Tibial nerve (tissue), 4 donors: ENCODE measurements around the gene RNF167. TPM values are rescaled to one million over a fixed set of nuclear protein-coding genes. Genes with fewer than 3 reads are reported as not detected.

ENCODE experiments used
- DNase-seq, 2 donors: peaks; one replicate each; pipeline ENCODE4 v3.0.0-alpha.2; 2019; ENCODE audit warnings: low spot score in 2 of 2
- H3K27ac ChIP-seq, 4 donors: fragments of 200-600 bp; sonication (generic) in 3 of 4; one replicate each; pipeline ENCODE4 v1.5.1; 2017 to 2019; ENCODE audit warnings: mild to moderate bottlenecking in 1 of 4
- H3K27me3 ChIP-seq, 2 donors: fragments of 200-600 bp; sonication (generic) in 1 of 2; one replicate each; pipeline versions ENCODE4 v1.5.1 to v1.6.0; 2017 to 2019
- H3K36me3 ChIP-seq, 3 donors: fragments of 200-600 bp; sonication (generic); one replicate each; pipeline ENCODE4 v1.5.1; 2018 to 2019
- H3K4me1 ChIP-seq, 4 donors: fragments of 200-600 bp; sonication (generic) in 3 of 4; one replicate each; pipeline ENCODE4 v1.5.1; 2017 to 2019
- H3K4me3 ChIP-seq, 4 donors: fragments of 200-600 bp; sonication (generic) in 3 of 4; one replicate each; pipeline ENCODE4 v1.5.1; 2017 to 2019; ENCODE audit warnings: mild to moderate bottlenecking in 1 of 4, moderate library complexity in 1 of 4
- H3K9me3 ChIP-seq, 4 donors: fragments of 200-600 bp; sonication (generic) in 3 of 4; one replicate each; pipeline ENCODE4 v1.5.1; 2017 to 2019
- EP300 ChIP-seq, 2 donors: sonication (generic); formaldehyde crosslinking; IDR thresholded peaks; one replicate each; pipeline ENCODE4 v1.6.1; 2017; ENCODE audit warnings: antibody characterized with exemption in 2 of 2, mild to moderate bottlenecking in 1 of 2
- POLR2A ChIP-seq, 2 donors: fragments of 450-650 bp; IDR thresholded peaks; one replicate each; pipeline ENCODE4 v1.6.1; 2017; ENCODE audit warnings: antibody characterized with exemption in 2 of 2, mild to moderate bottlenecking in 2 of 2, moderate library complexity in 2 of 2
- WGBS, 2 donors: methylation state at CpG; one replicate each; pipeline ENCODE4 v1.1.5; 2018; 5-methylcytosine and 5-hydroxymethylcytosine counted together
- total RNA-seq, 4 donors: library from RNA; depleted of rRNA; stranded (reverse); fragments of >200 nt; gene quantifications; one replicate each; pipeline ENCODE4 v1.1.0, GENCODE V29; 2016
- TF ChIP-seq, protein P1 (sequence below), 5 experiments: fragments of 200-600 bp in 3 of 5; fragments of 450-650 bp in 2 of 5; sonication (generic) in 3 of 5; IDR thresholded peaks; one replicate each; pipeline ENCODE4 v1.5.1; 2016 to 2019; ENCODE audit warnings: antibody characterized with exemption in 5 of 5, mild to moderate bottlenecking in 3 of 5, moderate library complexity in 2 of 5

RNF167 gene
- total RNA-seq, 4 donors from 2014 or later, result 45.0 to 55.0 (median 51.4) TPM

DNA sequence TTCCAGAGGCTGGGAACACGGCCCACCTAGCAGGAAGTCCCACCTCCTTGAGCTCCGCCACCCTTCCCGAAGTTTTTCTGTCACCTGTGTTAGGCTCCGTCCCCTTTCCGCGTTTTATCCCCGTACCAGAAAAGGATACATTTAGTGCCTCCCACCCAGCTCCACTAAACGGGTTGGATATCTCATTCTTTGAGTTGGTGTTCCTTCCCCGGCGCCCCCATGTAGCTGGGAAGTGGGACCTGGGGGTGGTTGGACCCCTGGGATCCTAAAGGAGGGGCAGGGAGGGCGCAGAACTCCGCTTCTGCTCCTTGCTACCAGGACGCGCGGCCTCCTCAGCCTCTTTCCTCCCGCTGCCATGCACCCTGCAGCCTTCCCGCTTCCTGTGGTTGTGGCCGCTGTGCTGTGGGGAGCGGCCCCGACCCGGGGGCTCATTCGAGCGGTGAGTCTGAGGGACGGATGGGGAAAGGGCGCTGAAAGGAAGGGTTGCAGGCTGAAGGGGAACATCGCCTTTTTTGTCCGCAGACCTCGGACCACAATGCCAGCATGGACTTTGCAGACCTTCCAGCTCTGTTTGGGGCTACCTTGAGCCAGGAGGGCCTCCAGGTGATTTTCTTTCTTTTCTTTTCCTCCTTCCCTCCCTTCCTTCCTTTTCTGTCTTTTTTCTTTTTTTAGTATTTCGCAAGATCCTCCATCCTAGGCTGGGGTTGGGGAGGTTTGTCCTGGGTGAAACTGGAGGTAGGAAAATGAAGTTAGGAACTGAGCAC lies 669 bp downstream of the RNF167 start:
- 1 to 2% methylated on average over 29 of the region's 29 CpGs for WGBS, 2 donors
- Histone ChIP-seq H3K27ac (peak overlapping the region; percentile 82 to 96 (median 90)), H3K9me3 (no peaks in the 10 kb centered on the region), H3K4me3 (peak overlapping the region; percentile 55 to 82 (median 68)), H3K4me1 (peaks cover 0 to 65% (median 36%) of the 10 kb centered on the region in 4 donors), H3K36me3 (peaks cover 0 to 69% (median 4%) of the 10 kb centered on the region in 3 donors), H3K27me3 (no peaks in the 10 kb centered on the region)
- peak in 1 of 2 donors; percentile 53 for DNase-seq
- TF ChIP-seq, protein P1, sequence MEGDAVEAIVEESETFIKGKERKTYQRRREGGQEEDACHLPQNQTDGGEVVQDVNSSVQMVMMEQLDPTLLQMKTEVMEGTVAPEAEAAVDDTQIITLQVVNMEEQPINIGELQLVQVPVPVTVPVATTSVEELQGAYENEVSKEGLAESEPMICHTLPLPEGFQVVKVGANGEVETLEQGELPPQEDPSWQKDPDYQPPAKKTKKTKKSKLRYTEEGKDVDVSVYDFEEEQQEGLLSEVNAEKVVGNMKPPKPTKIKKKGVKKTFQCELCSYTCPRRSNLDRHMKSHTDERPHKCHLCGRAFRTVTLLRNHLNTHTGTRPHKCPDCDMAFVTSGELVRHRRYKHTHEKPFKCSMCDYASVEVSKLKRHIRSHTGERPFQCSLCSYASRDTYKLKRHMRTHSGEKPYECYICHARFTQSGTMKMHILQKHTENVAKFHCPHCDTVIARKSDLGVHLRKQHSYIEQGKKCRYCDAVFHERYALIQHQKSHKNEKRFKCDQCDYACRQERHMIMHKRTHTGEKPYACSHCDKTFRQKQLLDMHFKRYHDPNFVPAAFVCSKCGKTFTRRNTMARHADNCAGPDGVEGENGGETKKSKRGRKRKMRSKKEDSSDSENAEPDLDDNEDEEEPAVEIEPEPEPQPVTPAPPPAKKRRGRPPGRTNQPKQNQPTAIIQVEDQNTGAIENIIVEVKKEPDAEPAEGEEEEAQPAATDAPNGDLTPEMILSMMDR (IDR thresholded peaks at IDR 0.05), result no peak
- TF ChIP-seq POLR2A (IDR thresholded peaks at IDR 0.05) (no peak), EP300 (IDR thresholded peaks at IDR 0.05) (no peak)

DNA sequence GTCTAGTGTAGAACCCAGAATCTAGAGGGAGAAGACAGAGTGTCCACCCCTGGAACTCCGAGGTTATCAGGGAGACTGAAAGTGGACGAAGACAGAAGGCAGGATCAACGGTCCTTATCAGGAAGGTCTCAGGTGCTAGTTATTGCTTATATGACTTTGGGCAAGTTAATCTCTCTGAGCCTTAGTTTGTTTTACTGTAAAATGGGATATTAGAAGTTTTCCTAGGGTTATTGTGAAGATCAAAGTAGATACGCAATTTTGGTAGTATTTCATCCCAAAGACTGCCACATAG lies 1.2 kb downstream of the RNF167 start:
- 55 to 59% methylated on average over 4 of the region's 4 CpGs for WGBS, 2 donors
- TF ChIP-seq EP300 (IDR thresholded peaks at IDR 0.05) (no peak), POLR2A (IDR thresholded peaks at IDR 0.05) (no peak)
- TF ChIP-seq, protein P1 (IDR thresholded peaks at IDR 0.05), result no peak
- Histone ChIP-seq H3K9me3 (no peaks in the 10 kb centered on the region), H3K36me3 (peaks cover 0 to 68% (median 4%) of the 10 kb centered on the region in 3 donors), H3K27me3 (no peaks in the 10 kb centered on the region), H3K27ac (peak overlapping the region in 3 of 4 donors; percentile 84 to 96 (median 96)), H3K4me1 (peaks cover 0 to 70% (median 41%) of the 10 kb centered on the region in 4 donors), H3K4me3 (peak overlapping the region; percentile 55 to 82 (median 68))
- DNase-seq, result no peak

DNA sequence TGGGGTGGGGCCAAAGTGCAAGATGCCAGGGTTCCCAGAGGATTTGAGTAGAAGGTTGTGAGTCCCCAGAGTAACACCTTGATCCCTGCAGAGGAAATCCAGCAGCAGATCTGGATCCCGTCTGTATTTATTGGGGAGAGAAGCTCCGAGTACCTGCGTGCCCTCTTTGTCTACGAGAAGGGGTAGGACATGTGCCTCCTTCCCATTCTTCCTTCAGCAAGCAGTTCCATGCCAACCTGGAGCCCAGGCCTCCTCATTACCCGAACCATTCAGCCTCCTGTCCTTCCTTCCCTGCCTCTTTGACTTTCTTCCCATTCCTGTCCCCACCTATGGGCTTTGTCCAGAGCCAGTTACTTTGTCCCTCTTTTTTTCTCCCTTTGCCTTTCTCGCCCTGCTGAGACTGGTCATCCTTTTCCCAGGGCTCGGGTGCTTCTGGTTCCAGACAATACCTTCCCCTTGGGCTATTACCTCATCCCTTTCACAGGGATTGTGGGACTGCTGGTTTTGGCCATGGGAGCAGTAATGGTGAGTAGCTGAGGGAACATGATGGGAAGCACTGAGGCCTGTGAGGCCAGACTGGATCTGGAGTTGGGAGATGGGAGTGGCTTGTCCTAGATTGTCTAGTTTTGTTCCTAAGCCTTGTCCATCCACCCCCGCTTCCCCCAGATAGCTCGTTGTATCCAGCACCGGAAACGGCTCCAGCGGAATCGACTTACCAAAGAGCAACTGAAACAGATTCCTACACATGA lies 2.9 kb downstream of the RNF167 start:
- no peak for DNase-seq
- Histone ChIP-seq H3K9me3 (no peaks in the 10 kb centered on the region), H3K27me3 (no peaks in the 10 kb centered on the region), H3K4me1 (peaks cover 0 to 79% (median 48%) of the 10 kb centered on the region in 4 donors), H3K4me3 (no peak overlapping the region), H3K27ac (peak overlapping the region in 1 of 4 donors; percentile 29), H3K36me3 (peaks cover 0 to 56% (median 0%) of the 10 kb centered on the region in 3 donors)
- 67 to 78% methylated on average over 13 of the region's 13 CpGs for WGBS, 2 donors
- no peak for TF ChIP-seq EP300 (IDR thresholded peaks at IDR 0.05)
- TF ChIP-seq, protein P1 (IDR thresholded peaks at IDR 0.05), result no peak
- TF ChIP-seq POLR2A (IDR thresholded peaks at IDR 0.05), result no peak

DNA sequence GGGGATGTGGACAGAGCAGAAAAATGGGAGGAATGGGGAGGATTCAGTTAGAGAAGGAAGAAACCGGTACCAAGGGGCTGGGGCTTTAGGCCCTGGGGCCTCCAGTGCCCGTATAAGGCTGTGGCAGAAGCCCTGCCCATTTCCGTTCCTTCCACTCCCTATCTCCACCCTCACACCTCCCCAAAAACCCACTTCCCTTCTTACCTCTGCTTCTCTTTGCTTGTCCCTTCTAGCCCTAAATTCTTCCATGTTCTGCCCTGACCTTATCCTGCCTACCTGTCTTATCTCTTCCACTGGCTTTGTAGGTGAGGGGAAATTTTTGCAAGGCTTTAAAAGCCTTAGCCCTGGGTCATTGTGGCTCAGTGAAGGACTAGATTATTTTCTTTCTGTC lies 4.1 kb downstream of the RNF167 start:
- Histone ChIP-seq H3K36me3 (peaks cover 0 to 51% (median 0%) of the 10 kb centered on the region in 3 donors), H3K4me3 (no peak overlapping the region), H3K9me3 (no peaks in the 10 kb centered on the region), H3K27me3 (no peaks in the 10 kb centered on the region), H3K27ac (peak overlapping the region in 3 of 4 donors; percentile 32 to 96 (median 89)), H3K4me1 (peaks cover 0 to 67% (median 38%) of the 10 kb centered on the region in 4 donors)
- no peak for DNase-seq
- 44 to 46% methylated on average over 3 of the region's 3 CpGs for WGBS, 2 donors
- TF ChIP-seq, protein P1 (IDR thresholded peaks at IDR 0.05), result no peak
- TF ChIP-seq EP300 (IDR thresholded peaks at IDR 0.05), result no peak
- TF ChIP-seq POLR2A (IDR thresholded peaks at IDR 0.05), result no peak
